Right cardiac atrium (tissue), 5 donors: Measurements from ENCODE around the gene TM4SF20. TPM values are rescaled to one million over a fixed set of nuclear protein-coding genes. Genes with fewer than 3 reads are reported as not detected.

Experiments
- ATAC-seq, 2 donors: fragments of 200-7000 bp; cut with Tn5 transposase; one replicate each; pipeline versions ENCODE4 v1.8.0 to v1.9.1; 2020; ENCODE audit warnings: moderate library complexity in 2 of 2, mild to moderate bottlenecking in 1 of 2
- DNase-seq, 3 donors: peaks; one replicate each; pipeline ENCODE4 v3.0.0-alpha.2; 2020
- H3K27ac ChIP-seq: one replicate; pipeline ENCODE4 v1.5.1; 2013; ENCODE audit warnings: mild to moderate bottlenecking, low read length, control low read depth, moderate library complexity
- H3K27me3 ChIP-seq: one replicate; pipeline ENCODE4 v1.6.1; 2013; ENCODE audit not compliant: control insufficient read depth, insufficient read depth
- H3K4me1 ChIP-seq: one replicate; pipeline ENCODE4 v1.6.1; 2013; ENCODE audit warnings: low read length; ENCODE audit not compliant: control insufficient read depth, insufficient read depth
- H3K4me3 ChIP-seq: one replicate; pipeline ENCODE4 v1.5.1; 2013; ENCODE audit warnings: low read length, control low read depth
- H3K9me3 ChIP-seq: one replicate; pipeline ENCODE4 v1.6.1; 2013; ENCODE audit warnings: low read length; ENCODE audit not compliant: control insufficient read depth
- WGBS: extraction: QIAGEN DNeasy Blood & Tissue Kit; methylation state at CpG from one replicate; pipeline ENCODE4 v1.1.7; 2013; 5-methylcytosine and 5-hydroxymethylcytosine counted together
- intact Hi-C, 4 donors: fragments of 100-400 bp; cut with DNase I; formaldehyde crosslinking; loops; one replicate each; pipeline versions ENCODE4 v1.11.0 to v1.14.0; 2022 to 2023
- polyA plus RNA-seq: library from polyadenylated mRNA; stranded (reverse); fragments of 200-250 nt; gene quantifications from one replicate; pipeline ENCODE4 v1.2.3, GENCODE V29; 2013
- total RNA-seq, 4 donors: library from RNA; stranded (reverse); fragmentation: NEBNext Ultra II Directional; extraction: Animal tissue kit (Norgen Biotek cat#: 25700); gene quantifications; one replicate each; pipeline ENCODE4 v1.2.1, GENCODE V29; 2021
- donor health status: healthy with polysubstance abuse.
- donor health status: DM: no; HTN: yes; CAD: no.
- donor health status: DM: no; HTN: no; CAD: no.
- donor health status: DM: no; HTN: yes; CAD: no; lungs with severe emphysema.
- donor health status: DM: yes; HTN: yes; CAD: no.

TM4SF20 gene
- total and polyA plus RNA-seq, 5 donors, result not detected

DNA sequence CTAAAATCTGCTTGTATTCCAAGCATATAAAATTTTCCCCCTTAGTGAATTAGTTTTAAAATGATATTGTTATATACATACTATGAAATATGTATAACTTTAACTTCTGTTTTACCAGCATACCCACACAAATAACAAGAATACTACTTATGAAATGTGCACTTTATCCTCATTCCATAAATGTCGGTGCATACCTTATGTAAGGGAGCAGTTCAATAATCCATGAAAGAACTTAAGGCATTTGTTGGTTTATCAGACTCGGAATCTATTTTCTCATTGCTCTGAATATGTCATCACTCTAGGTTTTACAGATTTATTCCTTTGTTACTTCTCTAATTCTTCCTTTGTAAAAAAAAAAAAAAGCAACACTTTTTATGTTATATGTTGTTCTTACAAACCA is 66.5 kb downstream of the TM4SF20 start:
- DNase-seq (no peak), ATAC-seq (no peak)
- no peak overlapping the region for H3K27ac ChIP-seq
- H3K27me3 ChIP-seq, result no peaks in the 10 kb centered on the region
- no peak overlapping the region for H3K4me3 ChIP-seq
- no peaks in the 10 kb centered on the region for H3K9me3 ChIP-seq
- intact Hi-C loops, result no loop called here
- H3K4me1 ChIP-seq, result no peaks in the 10 kb centered on the region
- WGBS, result 49% methylated on average over 2 of the region's 2 CpGs

Other genes starting within 250 kb of the TM4SF20 start
- 10 to 100 TPM; 13.1 to 17.2 (median 15.3) TPM for gene COL4A4, start 215.1 kb downstream of the TM4SF20 start, total RNA-seq
- 3.6 TPM for gene COL4A4, start 215.1 kb downstream of the TM4SF20 start, polyA plus RNA-seq
- 10 to 100 TPM in 1 of 4 donors, 1 to 10 TPM in 3; 6.2 to 11.0 (median 7.1) TPM for gene COL4A3, start 214.7 kb downstream of the TM4SF20 start, total RNA-seq
- gene COL4A3, start 214.7 kb downstream of the TM4SF20 start, polyA plus RNA-seq, result 4.7 TPM
- gene MFF, start 54.1 kb downstream of the TM4SF20 start, total RNA-seq, result 10 to 100 TPM; 73.9 to 96.5 (median 83.6) TPM
- gene MFF, start 54.1 kb downstream of the TM4SF20 start, polyA plus RNA-seq, result 83.5 TPM
- gene SCYGR1, start 8.6 kb upstream of the TM4SF20 start, total RNA-seq, result not detected
- not detected for gene SCYGR1, start 8.6 kb upstream of the TM4SF20 start, polyA plus RNA-seq
- gene AGFG1, start 92.8 kb upstream of the TM4SF20 start, total RNA-seq, result 10 to 100 TPM; 41.2 to 65.3 (median 50.4) TPM
- gene AGFG1, start 92.8 kb upstream of the TM4SF20 start, polyA plus RNA-seq, result 21.5 TPM
- gene SCYGR2, start 219.6 kb upstream of the TM4SF20 start, total RNA-seq, result not detected
- gene SCYGR2, start 219.6 kb upstream of the TM4SF20 start, polyA plus RNA-seq, result not detected
- gene SCYGR3, start 235.5 kb upstream of the TM4SF20 start, total RNA-seq, result not detected
- gene SCYGR3, start 235.5 kb upstream of the TM4SF20 start, polyA plus RNA-seq, result not detected
- gene SCYGR4, start 238.2 kb upstream of the TM4SF20 start, total RNA-seq, result not detected
- gene SCYGR4, start 238.2 kb upstream of the TM4SF20 start, polyA plus RNA-seq, result not detected